Smooth muscle cell (in vitro differentiated cells): Measurements from ENCODE around the gene DIAPH1. TPM values are rescaled to one million over a fixed set of nuclear protein-coding genes. Genes with fewer than 3 reads are reported as not detected.

ENCODE experiments used
- DNase-seq: peaks from one replicate; lab custom pipeline; 2025; ENCODE audit not compliant: unreplicated experiment; lab: John Stamatoyannopoulos, UW
- H2AFZ ChIP-seq: fragments of 200-600 bp; sonication (generic); 2 replicates; pipeline ENCODE4 v1.6.0; 2016; ENCODE audit warnings: antibody characterized with exemption, low read depth, mild to moderate bottlenecking
- H3F3A ChIP-seq: fragments of 200-600 bp; sonication (generic); 2 replicates; pipeline ENCODE4 v1.6.0; 2017; ENCODE audit warnings: antibody characterized with exemption, low read depth
- H3K27ac ChIP-seq: fragments of 200-600 bp; sonication (generic); 2 replicates; pipeline ENCODE4 v1.5.1; 2016; ENCODE audit warnings: low read depth, mild to moderate bottlenecking
- H3K27me3 ChIP-seq: fragments of 200-600 bp; sonication (generic); 2 replicates; pipeline ENCODE4 v1.6.1; 2016; ENCODE audit warnings: low read depth, mild to moderate bottlenecking
- H3K36me3 ChIP-seq: fragments of 200-600 bp; sonication (generic); 2 replicates; pipeline ENCODE4 v1.5.1; 2016; ENCODE audit warnings: low read depth
- H3K4me1 ChIP-seq: fragments of 200-600 bp; sonication (generic); 2 replicates; pipeline ENCODE4 v1.5.1; 2016; ENCODE audit warnings: low read depth
- H3K4me2 ChIP-seq: fragments of 200-600 bp; sonication (generic); 2 replicates; pipeline ENCODE4 v1.6.0; 2016; ENCODE audit warnings: mild to moderate bottlenecking
- H3K4me3 ChIP-seq: fragments of 200-600 bp; sonication (generic); 2 replicates; pipeline ENCODE4 v1.5.1; 2016; ENCODE audit warnings: mild to moderate bottlenecking
- H3K79me2 ChIP-seq: fragments of 200-600 bp; sonication (generic); 2 replicates; pipeline ENCODE4 v1.6.0; 2016; ENCODE audit warnings: low read depth, mild to moderate bottlenecking
- H3K9ac ChIP-seq: fragments of 200-600 bp; sonication (generic); 2 replicates; pipeline ENCODE4 v1.6.0; 2016; ENCODE audit warnings: low read depth
- H3K9me3 ChIP-seq: fragments of 200-600 bp; sonication (generic); replicated peaks from 2 replicates; pipeline ENCODE4 v1.5.1; 2016; ENCODE audit warnings: low read depth
- H4K20me1 ChIP-seq: fragments of 200-600 bp; sonication (generic); 2 replicates; pipeline ENCODE4 v1.6.0; 2016; ENCODE audit warnings: low read depth
- WGBS: methylation state at CpG from one replicate; pipeline ENCODE4 v1.1.7; 2016; ENCODE audit warnings: low lambda C conversion rate; 5-methylcytosine and 5-hydroxymethylcytosine counted together
- polyA plus RNA-seq: library from polyadenylated mRNA; unstranded; fragments of >200 nt; fragmentation: Nextera tagmentation; extraction: Ambion mirVana; gene quantifications from 2 replicates; pipeline ENCODE4 v1.2.1, GENCODE V29; 2016
- small RNA-seq: library from RNA; depleted of rRNA; stranded (forward); fragments of <200 nt; gene quantifications from one replicate; pipeline ENCODE3, GENCODE V24; 2014
- total RNA-seq: library from RNA; depleted of rRNA; stranded (reverse); fragments of >200 nt; gene quantifications from 2 replicates; pipeline ENCODE4 v1.2.3, GENCODE V29; 2014
- TF ChIP-seq, protein P1 (sequence below): fragments of 200-600 bp; sonication (generic); IDR thresholded peaks from 2 replicates; pipeline ENCODE4 v1.5.1; 2017; ENCODE audit warnings: borderline replicate concordance, mild to moderate bottlenecking, antibody characterized with exemption; ENCODE audit not compliant: insufficient read depth, poor library complexity, severe bottlenecking

DIAPH1 gene
- total and polyA plus RNA-seq, 2 experiments from 2014 or later, result 15.4 to 26.7 TPM

DNA sequence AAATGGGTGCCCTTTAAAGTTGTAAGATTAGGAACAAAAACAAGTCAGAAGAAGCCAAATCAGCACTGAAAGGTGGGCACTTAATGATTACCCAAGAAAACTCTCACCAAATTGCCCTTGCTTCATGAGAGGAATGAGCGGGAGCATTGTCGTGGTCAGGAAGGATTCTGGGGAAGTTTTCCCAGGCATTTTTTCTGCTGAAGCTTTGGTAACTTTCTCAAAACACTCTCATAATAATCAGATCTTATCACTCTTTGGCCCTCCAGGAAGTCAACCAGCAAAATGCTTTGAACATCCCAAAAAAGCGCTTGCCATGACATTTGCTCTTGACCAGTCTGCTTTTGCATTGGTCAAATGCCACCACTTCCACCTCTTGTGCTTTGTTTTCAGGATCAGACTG lies 153.4 kb downstream of the DIAPH1 start:
- DNase-seq, result no peak
- no peak overlapping the region for H3K27ac ChIP-seq
- H3K4me1 ChIP-seq, result no peaks in the 10 kb centered on the region
- no peak overlapping the region for H3K4me2 ChIP-seq
- H4K20me1 ChIP-seq, result peaks cover 9% of the 10 kb centered on the region
- no peak overlapping the region for H2AFZ ChIP-seq
- no peak overlapping the region for H3K9ac ChIP-seq
- TF ChIP-seq, protein P1, sequence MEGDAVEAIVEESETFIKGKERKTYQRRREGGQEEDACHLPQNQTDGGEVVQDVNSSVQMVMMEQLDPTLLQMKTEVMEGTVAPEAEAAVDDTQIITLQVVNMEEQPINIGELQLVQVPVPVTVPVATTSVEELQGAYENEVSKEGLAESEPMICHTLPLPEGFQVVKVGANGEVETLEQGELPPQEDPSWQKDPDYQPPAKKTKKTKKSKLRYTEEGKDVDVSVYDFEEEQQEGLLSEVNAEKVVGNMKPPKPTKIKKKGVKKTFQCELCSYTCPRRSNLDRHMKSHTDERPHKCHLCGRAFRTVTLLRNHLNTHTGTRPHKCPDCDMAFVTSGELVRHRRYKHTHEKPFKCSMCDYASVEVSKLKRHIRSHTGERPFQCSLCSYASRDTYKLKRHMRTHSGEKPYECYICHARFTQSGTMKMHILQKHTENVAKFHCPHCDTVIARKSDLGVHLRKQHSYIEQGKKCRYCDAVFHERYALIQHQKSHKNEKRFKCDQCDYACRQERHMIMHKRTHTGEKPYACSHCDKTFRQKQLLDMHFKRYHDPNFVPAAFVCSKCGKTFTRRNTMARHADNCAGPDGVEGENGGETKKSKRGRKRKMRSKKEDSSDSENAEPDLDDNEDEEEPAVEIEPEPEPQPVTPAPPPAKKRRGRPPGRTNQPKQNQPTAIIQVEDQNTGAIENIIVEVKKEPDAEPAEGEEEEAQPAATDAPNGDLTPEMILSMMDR, result no peak
- no peak overlapping the region for H3K4me3 ChIP-seq
- H3K27me3 ChIP-seq, result no peaks in the 10 kb centered on the region
- WGBS, result 93% methylated on average over 3 of the region's 3 CpGs
- H3K79me2 ChIP-seq, result peaks cover 41% of the 10 kb centered on the region
- no peaks in the 10 kb centered on the region for H3K36me3 ChIP-seq
- no peaks in the 10 kb centered on the region for H3F3A ChIP-seq
- no peaks in the 10 kb centered on the region for H3K9me3 ChIP-seq

Small RNA genes lying within 50 kb of the gene (small RNA-seq; reads per million reads assigned to genes)
- 0.13 reads per million for gene RPS27AP10

Other genes starting within 250 kb of the DIAPH1 start
- gene PCDHGB3, start 248.8 kb downstream of the DIAPH1 start, total RNA-seq, result 0.40 TPM in 1 of 2 replicates, not detected in the other
- gene PCDHGB3, start 248.8 kb downstream of the DIAPH1 start, polyA plus RNA-seq, result not detected in 2 replicates
- gene PCDHGA6, start 245.1 kb downstream of the DIAPH1 start, total RNA-seq, result 0.09 and 0.27 TPM in 2 replicates
- not detected in 2 replicates for gene PCDHGA6, start 245.1 kb downstream of the DIAPH1 start, polyA plus RNA-seq
- gene PCDHGA7, start 236.3 kb downstream of the DIAPH1 start, total RNA-seq, result 0.09 and 0.27 TPM in 2 replicates
- not detected in 2 replicates for gene PCDHGA7, start 236.3 kb downstream of the DIAPH1 start, polyA plus RNA-seq
- gene PCDHGB4, start 231.3 kb downstream of the DIAPH1 start, total RNA-seq, result 37.1 and 43.1 TPM in 2 replicates
- gene PCDHGB4, start 231.3 kb downstream of the DIAPH1 start, polyA plus RNA-seq, result 20.0 and 27.5 TPM in 2 replicates
- 3.2 and 3.3 TPM in 2 replicates for gene PCDHGA8, start 226.4 kb downstream of the DIAPH1 start, total RNA-seq
- 0.25 and 0.89 TPM in 2 replicates for gene PCDHGA8, start 226.4 kb downstream of the DIAPH1 start, polyA plus RNA-seq
- 3.2 and 3.3 TPM in 2 replicates for gene PCDHGB5, start 221.1 kb downstream of the DIAPH1 start, total RNA-seq
- 0.90 and 4.2 TPM in 2 replicates for gene PCDHGB5, start 221.1 kb downstream of the DIAPH1 start, polyA plus RNA-seq
- gene PCDHGA9, start 216.2 kb downstream of the DIAPH1 start, total RNA-seq, result 2.9 and 4.0 TPM in 2 replicates
- 0.08 and 0.23 TPM in 2 replicates for gene PCDHGA9, start 216.2 kb downstream of the DIAPH1 start, polyA plus RNA-seq
- gene PCDHGB6, start 211.0 kb downstream of the DIAPH1 start, total RNA-seq, result 12.4 and 17.1 TPM in 2 replicates
- 9.7 and 12.3 TPM in 2 replicates for gene PCDHGB6, start 211.0 kb downstream of the DIAPH1 start, polyA plus RNA-seq
- 24.6 and 24.7 TPM in 2 replicates for gene PCDHGA10, start 206.0 kb downstream of the DIAPH1 start, total RNA-seq
- 10.9 and 11.1 TPM in 2 replicates for gene PCDHGA10, start 206.0 kb downstream of the DIAPH1 start, polyA plus RNA-seq
- gene PCDHGB7, start 201.3 kb downstream of the DIAPH1 start, total RNA-seq, result 25.3 and 37.5 TPM in 2 replicates
- 21.3 and 24.6 TPM in 2 replicates for gene PCDHGB7, start 201.3 kb downstream of the DIAPH1 start, polyA plus RNA-seq
- gene PCDHGA11, start 197.9 kb downstream of the DIAPH1 start, total RNA-seq, result 8.7 and 13.2 TPM in 2 replicates
- 7.9 and 8.0 TPM in 2 replicates for gene PCDHGA11, start 197.9 kb downstream of the DIAPH1 start, polyA plus RNA-seq
- 1.7 and 4.5 TPM in 2 replicates for gene PCDHGA12, start 188.5 kb downstream of the DIAPH1 start, total RNA-seq
- 0.42 and 0.86 TPM in 2 replicates for gene PCDHGA12, start 188.5 kb downstream of the DIAPH1 start, polyA plus RNA-seq
- 38.2 and 50.3 TPM in 2 replicates for gene PCDHGC3, start 143.0 kb downstream of the DIAPH1 start, total RNA-seq
- gene PCDHGC3, start 143.0 kb downstream of the DIAPH1 start, polyA plus RNA-seq, result 98.4 and 111 TPM in 2 replicates
- 1.2 and 3.8 TPM in 2 replicates for gene PCDHGC4, start 134.0 kb downstream of the DIAPH1 start, total RNA-seq
- gene PCDHGC4, start 134.0 kb downstream of the DIAPH1 start, polyA plus RNA-seq, result 0.12 and 0.16 TPM in 2 replicates
- 1.8 and 3.4 TPM in 2 replicates for gene PCDHGC5, start 129.9 kb downstream of the DIAPH1 start, total RNA-seq
- 1.5 and 3.3 TPM in 2 replicates for gene PCDHGC5, start 129.9 kb downstream of the DIAPH1 start, polyA plus RNA-seq
- 47.4 and 50.2 TPM in 2 replicates for gene HDAC3, start 17.8 kb upstream of the DIAPH1 start, total RNA-seq
- gene HDAC3, start 17.8 kb upstream of the DIAPH1 start, polyA plus RNA-seq, result 66.9 and 79.8 TPM in 2 replicates
- gene RELL2, start 18.0 kb upstream of the DIAPH1 start, total RNA-seq, result 2.6 and 4.2 TPM in 2 replicates
- 7.4 and 8.7 TPM in 2 replicates for gene RELL2, start 18.0 kb upstream of the DIAPH1 start, polyA plus RNA-seq
- gene FCHSD1, start 32.4 kb upstream of the DIAPH1 start, total RNA-seq, result 15.6 and 16.4 TPM in 2 replicates
- gene FCHSD1, start 32.4 kb upstream of the DIAPH1 start, polyA plus RNA-seq, result 15.7 and 35.8 TPM in 2 replicates
- 4.7 and 9.4 TPM in 2 replicates for gene ARAP3, start 63.2 kb upstream of the DIAPH1 start, total RNA-seq
- 11.1 and 12.9 TPM in 2 replicates for gene ARAP3, start 63.2 kb upstream of the DIAPH1 start, polyA plus RNA-seq